ENCODE data around the gene WNT3A.

- TF ChIP-seq CTCF (conservative IDR thresholded peaks at IDR 0.05; ENCODE audit: low read length) (no peak), EZH2phosphoT487 (IDR thresholded peaks at IDR 0.05; ENCODE audit: borderline replicate concordance) (no peak)
Measured at GRCh38 chr1:228022571-228023293, 15.9 kb downstream of the WNT3A start.

Measured in Loucy (cell line).